ENCODE results near the gene KATNBL1.

KATNBL1 gene

GRCh38 chr15:34119291-34119690 is 90.6 kb downstream of the KATNBL1 start:
- WGBS (ENCODE audit: insufficient coverage, insufficient read length), result no CpG with 5 or more reads among the region's 4 CpGs
- Histone ChIP-seq H3K4me3 (ENCODE audit: low read length) (no peak overlapping the region), H3K36me3 (ENCODE audit: control insufficient read depth, insufficient read depth, low read length) (no peaks in the 10 kb centered on the region), H3K9me3 (ENCODE audit: control insufficient read depth, insufficient read depth, low read length) (no peaks in the 10 kb centered on the region), H3K4me1 (ENCODE audit: control insufficient read depth, insufficient read depth, low read length) (no peaks in the 10 kb centered on the region), H3K27me3 (ENCODE audit: control insufficient read depth, insufficient read depth, low read length) (no peaks in the 10 kb centered on the region), H3K27ac (ENCODE audit: low read length) (no peak overlapping the region)
- no peak for DNase-seq (ENCODE audit: low read depth, low spot score)

- H3K9me3 ChIP-seq (ENCODE audit: control insufficient read depth, insufficient read depth, low read length), result no peaks in the 10 kb centered on the region
- no peaks in the 10 kb centered on the region for H3K27me3 ChIP-seq (ENCODE audit: control insufficient read depth, insufficient read depth, low read length)
- no peak overlapping the region for H3K4me3 ChIP-seq (ENCODE audit: low read length)
- no peaks in the 10 kb centered on the region for H3K4me1 ChIP-seq (ENCODE audit: control insufficient read depth, insufficient read depth, low read length)
- no peak overlapping the region for H3K27ac ChIP-seq (ENCODE audit: low read length)
- DNase-seq (ENCODE audit: low read depth, low spot score), result no peak
- no CpG with 5 or more reads among the region's 2 CpGs for WGBS (ENCODE audit: insufficient coverage, insufficient read length)
- no peaks in the 10 kb centered on the region for H3K36me3 ChIP-seq (ENCODE audit: control insufficient read depth, insufficient read depth, low read length)
Measured at GRCh38 chr15:34116620-34117019, 93.3 kb downstream of the KATNBL1 start.

GRCh38 chr15:34114739-34115138 is 95.2 kb downstream of the KATNBL1 start:
- Histone ChIP-seq H3K27me3 (ENCODE audit: control insufficient read depth, insufficient read depth, low read length) (no peaks in the 10 kb centered on the region), H3K36me3 (ENCODE audit: control insufficient read depth, insufficient read depth, low read length) (no peaks in the 10 kb centered on the region), H3K4me1 (ENCODE audit: control insufficient read depth, insufficient read depth, low read length) (no peaks in the 10 kb centered on the region), H3K4me3 (ENCODE audit: low read length) (no peak overlapping the region), H3K9me3 (ENCODE audit: control insufficient read depth, insufficient read depth, low read length) (no peaks in the 10 kb centered on the region), H3K27ac (ENCODE audit: low read length) (no peak overlapping the region)
- no CpG with 5 or more reads among the region's 3 CpGs for WGBS (ENCODE audit: insufficient coverage, insufficient read length)
- no peak for DNase-seq (ENCODE audit: low read depth, low spot score)

- H3K4me1 ChIP-seq (ENCODE audit: control insufficient read depth, insufficient read depth, low read length), result no peaks in the 10 kb centered on the region
- no peaks in the 10 kb centered on the region for H3K9me3 ChIP-seq (ENCODE audit: control insufficient read depth, insufficient read depth, low read length)
- H3K27me3 ChIP-seq (ENCODE audit: control insufficient read depth, insufficient read depth, low read length), result no peaks in the 10 kb centered on the region
- WGBS (ENCODE audit: insufficient coverage, insufficient read length), result no CpG with 5 or more reads among the region's 2 CpGs
- no peak overlapping the region for H3K27ac ChIP-seq (ENCODE audit: low read length)
- DNase-seq (ENCODE audit: low read depth, low spot score), result no peak
- H3K4me3 ChIP-seq (ENCODE audit: low read length), result no peak overlapping the region
- H3K36me3 ChIP-seq (ENCODE audit: control insufficient read depth, insufficient read depth, low read length), result no peaks in the 10 kb centered on the region
Measured at GRCh38 chr15:34114215-34114614, 95.7 kb downstream of the KATNBL1 start.

GRCh38 chr15:34111488-34111887 is 98.4 kb downstream of the KATNBL1 start:
- Histone ChIP-seq H3K27ac (ENCODE audit: low read length) (no peak overlapping the region), H3K4me1 (ENCODE audit: control insufficient read depth, insufficient read depth, low read length) (no peaks in the 10 kb centered on the region), H3K36me3 (ENCODE audit: control insufficient read depth, insufficient read depth, low read length) (no peaks in the 10 kb centered on the region), H3K4me3 (ENCODE audit: low read length) (no peak overlapping the region), H3K27me3 (ENCODE audit: control insufficient read depth, insufficient read depth, low read length) (no peaks in the 10 kb centered on the region), H3K9me3 (ENCODE audit: control insufficient read depth, insufficient read depth, low read length) (no peaks in the 10 kb centered on the region)
- no peak for DNase-seq (ENCODE audit: low read depth, low spot score)
- WGBS (ENCODE audit: insufficient coverage, insufficient read length), result no CpG with 5 or more reads among the region's 6 CpGs

- no peak overlapping the region for H3K27ac ChIP-seq (ENCODE audit: low read length)
- H3K4me1 ChIP-seq (ENCODE audit: control insufficient read depth, insufficient read depth, low read length), result no peaks in the 10 kb centered on the region
- no peak overlapping the region for H3K4me3 ChIP-seq (ENCODE audit: low read length)
- no peaks in the 10 kb centered on the region for H3K36me3 ChIP-seq (ENCODE audit: control insufficient read depth, insufficient read depth, low read length)
- no peaks in the 10 kb centered on the region for H3K9me3 ChIP-seq (ENCODE audit: control insufficient read depth, insufficient read depth, low read length)
- no CpG with 5 or more reads among the region's 5 CpGs for WGBS (ENCODE audit: insufficient coverage, insufficient read length)
- DNase-seq (ENCODE audit: low read depth, low spot score), result no peak
- H3K27me3 ChIP-seq (ENCODE audit: control insufficient read depth, insufficient read depth, low read length), result no peaks in the 10 kb centered on the region
Measured at GRCh38 chr15:34109797-34110663, 99.9 kb downstream of the KATNBL1 start.

GRCh38 chr15:34107315-34107714 is 102.6 kb downstream of the KATNBL1 start:
- H3K4me1 ChIP-seq (ENCODE audit: control insufficient read depth, insufficient read depth, low read length), result no peaks in the 10 kb centered on the region
- H3K27me3 ChIP-seq (ENCODE audit: control insufficient read depth, insufficient read depth, low read length), result no peaks in the 10 kb centered on the region
- H3K9me3 ChIP-seq (ENCODE audit: control insufficient read depth, insufficient read depth, low read length), result no peaks in the 10 kb centered on the region
- WGBS (ENCODE audit: insufficient coverage, insufficient read length), result no CpG with 5 or more reads among the region's 2 CpGs
- no peak for DNase-seq (ENCODE audit: low read depth, low spot score)
- no peaks in the 10 kb centered on the region for H3K36me3 ChIP-seq (ENCODE audit: control insufficient read depth, insufficient read depth, low read length)
- no peak overlapping the region for H3K4me3 ChIP-seq (ENCODE audit: low read length)
- H3K27ac ChIP-seq (ENCODE audit: low read length), result no peak overlapping the region

- Histone ChIP-seq H3K4me1 (ENCODE audit: control insufficient read depth, insufficient read depth, low read length) (no peaks in the 10 kb centered on the region), H3K27me3 (ENCODE audit: control insufficient read depth, insufficient read depth, low read length) (no peaks in the 10 kb centered on the region), H3K36me3 (ENCODE audit: control insufficient read depth, insufficient read depth, low read length) (no peaks in the 10 kb centered on the region), H3K9me3 (ENCODE audit: control insufficient read depth, insufficient read depth, low read length) (no peaks in the 10 kb centered on the region), H3K4me3 (ENCODE audit: low read length) (no peak overlapping the region), H3K27ac (ENCODE audit: low read length) (no peak overlapping the region)
- DNase-seq (ENCODE audit: low read depth, low spot score), result no peak
- WGBS (ENCODE audit: insufficient coverage, insufficient read length), result no CpG with 5 or more reads among the region's 1 CpG
Measured at GRCh38 chr15:34106423-34106822, 103.5 kb downstream of the KATNBL1 start.

- H3K4me3 ChIP-seq (ENCODE audit: low read length), result peak overlapping the region; percentile 59; the same call in 1 of the 2 replicates
Measured at GRCh38 chr15:34102175-34102925, 107.5 kb downstream of the KATNBL1 start.

GRCh38 chr15:34101366-34102174 is 108.3 kb downstream of the KATNBL1 start, which contains the start of the genes EMC7 and PGBD4:
EMC7 (minus strand) TSS chr15:34101862; CDS start chr15:34101839, 23 bp downstream.
PGBD4 (plus strand) TSS chr15:34102083; CDS start chr15:34102532, 449 bp downstream.
- Histone ChIP-seq H3K4me1 (ENCODE audit: control insufficient read depth, insufficient read depth, low read length) (no peaks in the 10 kb centered on the region), H3K9me3 (ENCODE audit: control insufficient read depth, insufficient read depth, low read length) (no peaks in the 10 kb centered on the region), H3K4me3 (ENCODE audit: low read length) (peak within 1 kb of the TSS; percentile 91), H3K36me3 (ENCODE audit: control insufficient read depth, insufficient read depth, low read length) (no peaks in the 10 kb centered on the region), H3K27me3 (ENCODE audit: control insufficient read depth, insufficient read depth, low read length) (no peaks in the 10 kb centered on the region), H3K27ac (ENCODE audit: low read length) (no peak within 1 kb of the TSS)
- WGBS (ENCODE audit: insufficient coverage, insufficient read length), result no CpG with 5 or more reads among the region's 48 CpGs
- DNase-seq (ENCODE audit: low read depth, low spot score), result peak; percentile 97

More at GRCh38 chr15:34102175-34102925, 107.5 kb downstream of the KATNBL1 start:
- no peak for DNase-seq (ENCODE audit: low read depth, low spot score)
- Histone ChIP-seq H3K36me3 (ENCODE audit: control insufficient read depth, insufficient read depth, low read length) (no peaks in the 10 kb centered on the region), H3K27ac (ENCODE audit: low read length) (no peak overlapping the region), H3K27me3 (ENCODE audit: control insufficient read depth, insufficient read depth, low read length) (no peaks in the 10 kb centered on the region), H3K9me3 (ENCODE audit: control insufficient read depth, insufficient read depth, low read length) (no peaks in the 10 kb centered on the region), H3K4me1 (ENCODE audit: control insufficient read depth, insufficient read depth, low read length) (no peaks in the 10 kb centered on the region)
- no CpG with 5 or more reads among the region's 29 CpGs for WGBS (ENCODE audit: insufficient coverage, insufficient read length)
